Measurements from ENCODE around the gene CCDC6. TPM values are rescaled to one million over a fixed set of nuclear protein-coding genes. Genes with fewer than 3 reads are reported as not detected.
A peak's percentile ranks its signal among the peaks of the same experiment; 100 is the strongest.

Gene CCDC6
- total and polyA plus RNA-seq, 9 of the 15 experiments (the other 6 are each of a cell fraction or from before 2014, with no cell fraction given): 10.4 to 41.0 (median 20.9) TPM

DNA sequence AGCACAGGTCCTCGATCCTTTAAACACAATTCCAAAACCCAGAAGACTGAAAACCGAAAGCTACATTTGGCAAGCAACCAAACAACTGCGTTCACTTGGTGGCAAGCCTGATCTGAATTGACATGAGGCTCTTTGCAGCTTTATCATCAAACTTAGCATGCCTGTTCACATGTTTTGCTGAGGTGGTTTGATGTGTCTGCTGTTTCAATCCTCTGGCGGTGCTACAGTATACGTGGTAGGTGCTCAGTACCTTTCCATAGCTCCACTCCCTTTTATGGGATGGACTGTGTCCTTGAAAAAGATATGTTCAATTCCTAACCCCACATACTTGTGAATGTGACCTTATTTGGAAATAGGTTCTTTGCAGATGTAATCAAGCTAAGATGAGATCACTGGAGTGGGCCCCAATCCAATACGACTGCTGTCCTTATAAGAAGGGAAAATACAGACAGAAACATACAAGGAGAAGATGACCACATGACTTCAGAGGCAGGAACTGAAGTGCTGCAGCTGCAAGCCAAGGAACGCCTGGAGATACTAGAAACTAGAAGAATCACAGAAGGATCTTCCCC, 33.4 kb downstream of the CCDC6 start (continued):
- peak; percentile 17; the same call in 1 of the 2 replicates for TF ChIP-seq ARID1B (IDR thresholded peaks at IDR 0.05)
- TF ChIP-seq, protein P1, sequence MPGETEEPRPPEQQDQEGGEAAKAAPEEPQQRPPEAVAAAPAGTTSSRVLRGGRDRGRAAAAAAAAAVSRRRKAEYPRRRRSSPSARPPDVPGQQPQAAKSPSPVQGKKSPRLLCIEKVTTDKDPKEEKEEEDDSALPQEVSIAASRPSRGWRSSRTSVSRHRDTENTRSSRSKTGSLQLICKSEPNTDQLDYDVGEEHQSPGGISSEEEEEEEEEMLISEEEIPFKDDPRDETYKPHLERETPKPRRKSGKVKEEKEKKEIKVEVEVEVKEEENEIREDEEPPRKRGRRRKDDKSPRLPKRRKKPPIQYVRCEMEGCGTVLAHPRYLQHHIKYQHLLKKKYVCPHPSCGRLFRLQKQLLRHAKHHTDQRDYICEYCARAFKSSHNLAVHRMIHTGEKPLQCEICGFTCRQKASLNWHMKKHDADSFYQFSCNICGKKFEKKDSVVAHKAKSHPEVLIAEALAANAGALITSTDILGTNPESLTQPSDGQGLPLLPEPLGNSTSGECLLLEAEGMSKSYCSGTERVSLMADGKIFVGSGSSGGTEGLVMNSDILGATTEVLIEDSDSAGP (CRISPR knock-in tag; IDR thresholded peaks at IDR 0.05): no peak
- TF ChIP-seq, protein P2, sequence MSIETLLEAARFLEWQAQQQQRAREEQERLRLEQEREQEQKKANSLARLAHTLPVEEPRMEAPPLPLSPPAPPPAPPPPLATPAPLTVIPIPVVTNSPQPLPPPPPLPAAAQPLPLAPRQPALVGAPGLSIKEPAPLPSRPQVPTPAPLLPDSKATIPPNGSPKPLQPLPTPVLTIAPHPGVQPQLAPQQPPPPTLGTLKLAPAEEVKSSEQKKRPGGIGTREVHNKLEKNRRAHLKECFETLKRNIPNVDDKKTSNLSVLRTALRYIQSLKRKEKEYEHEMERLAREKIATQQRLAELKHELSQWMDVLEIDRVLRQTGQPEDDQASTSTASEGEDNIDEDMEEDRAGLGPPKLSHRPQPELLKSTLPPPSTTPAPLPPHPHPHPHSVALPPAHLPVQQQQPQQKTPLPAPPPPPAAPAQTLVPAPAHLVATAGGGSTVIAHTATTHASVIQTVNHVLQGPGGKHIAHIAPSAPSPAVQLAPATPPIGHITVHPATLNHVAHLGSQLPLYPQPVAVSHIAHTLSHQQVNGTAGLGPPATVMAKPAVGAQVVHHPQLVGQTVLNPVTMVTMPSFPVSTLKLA (conservative IDR thresholded peaks at IDR 0.05): 0 out of 4 replicates have a peak, but pooled peaks of 1 of the 2 experiments have one; percentile 21
- TF ChIP-seq, protein P3, sequence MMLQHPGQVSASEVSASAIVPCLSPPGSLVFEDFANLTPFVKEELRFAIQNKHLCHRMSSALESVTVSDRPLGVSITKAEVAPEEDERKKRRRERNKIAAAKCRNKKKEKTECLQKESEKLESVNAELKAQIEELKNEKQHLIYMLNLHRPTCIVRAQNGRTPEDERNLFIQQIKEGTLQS (IDR thresholded peaks at IDR 0.05): peak; percentile 60; the same call in 1 of the 2 replicates
- TF ChIP-seq, protein P3 (CRISPR knock-in tag; conservative IDR thresholded peaks at IDR 0.05): no peak
- peak; percentile 5; the same call in 1 of the 2 replicates for TF ChIP-seq GABPA (tag; conservative IDR thresholded peaks at IDR 0.05; ENCODE audit: low read depth)
- no peak for TF ChIP-seq BCL6 (CRISPR knock-in tag; IDR thresholded peaks at IDR 0.05)
- TF ChIP-seq ZNF766 (CRISPR knock-in tag; conservative IDR thresholded peaks at IDR 0.05): peak; percentile 55
- no peak for TF ChIP-seq ZNF184 (CRISPR knock-in tag; IDR thresholded peaks at IDR 0.05)
- TF ChIP-seq, protein P4, sequence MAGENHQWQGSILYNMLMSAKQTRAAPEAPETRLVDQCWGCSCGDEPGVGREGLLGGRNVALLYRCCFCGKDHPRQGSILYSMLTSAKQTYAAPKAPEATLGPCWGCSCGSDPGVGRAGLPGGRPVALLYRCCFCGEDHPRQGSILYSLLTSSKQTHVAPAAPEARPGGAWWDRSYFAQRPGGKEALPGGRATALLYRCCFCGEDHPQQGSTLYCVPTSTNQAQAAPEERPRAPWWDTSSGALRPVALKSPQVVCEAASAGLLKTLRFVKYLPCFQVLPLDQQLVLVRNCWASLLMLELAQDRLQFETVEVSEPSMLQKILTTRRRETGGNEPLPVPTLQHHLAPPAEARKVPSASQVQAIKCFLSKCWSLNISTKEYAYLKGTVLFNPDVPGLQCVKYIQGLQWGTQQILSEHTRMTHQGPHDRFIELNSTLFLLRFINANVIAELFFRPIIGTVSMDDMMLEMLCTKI (IDR thresholded peaks at IDR 0.05; ENCODE audit: partially characterized antibody): no peak
- TF ChIP-seq PTBP1 (IDR thresholded peaks at IDR 0.05; ENCODE audit: low read depth, low read length): no peak
